SH-SY5Y (cell line): ENCODE measurements around the gene CLIC3.

ENCODE experiments used
- GATA2 ChIP-seq: IDR thresholded peaks from 2 replicates; pipeline ENCODE4 v1.6.1; 2011; ENCODE audit warnings: mild to moderate bottlenecking, low read depth, low read length
- GATA3 ChIP-seq: IDR thresholded peaks from 2 replicates; pipeline ENCODE4 v1.6.1; 2011; ENCODE audit warnings: low read depth, mild to moderate bottlenecking, low read length, moderate library complexity

The CLIC3 gene

DNA sequence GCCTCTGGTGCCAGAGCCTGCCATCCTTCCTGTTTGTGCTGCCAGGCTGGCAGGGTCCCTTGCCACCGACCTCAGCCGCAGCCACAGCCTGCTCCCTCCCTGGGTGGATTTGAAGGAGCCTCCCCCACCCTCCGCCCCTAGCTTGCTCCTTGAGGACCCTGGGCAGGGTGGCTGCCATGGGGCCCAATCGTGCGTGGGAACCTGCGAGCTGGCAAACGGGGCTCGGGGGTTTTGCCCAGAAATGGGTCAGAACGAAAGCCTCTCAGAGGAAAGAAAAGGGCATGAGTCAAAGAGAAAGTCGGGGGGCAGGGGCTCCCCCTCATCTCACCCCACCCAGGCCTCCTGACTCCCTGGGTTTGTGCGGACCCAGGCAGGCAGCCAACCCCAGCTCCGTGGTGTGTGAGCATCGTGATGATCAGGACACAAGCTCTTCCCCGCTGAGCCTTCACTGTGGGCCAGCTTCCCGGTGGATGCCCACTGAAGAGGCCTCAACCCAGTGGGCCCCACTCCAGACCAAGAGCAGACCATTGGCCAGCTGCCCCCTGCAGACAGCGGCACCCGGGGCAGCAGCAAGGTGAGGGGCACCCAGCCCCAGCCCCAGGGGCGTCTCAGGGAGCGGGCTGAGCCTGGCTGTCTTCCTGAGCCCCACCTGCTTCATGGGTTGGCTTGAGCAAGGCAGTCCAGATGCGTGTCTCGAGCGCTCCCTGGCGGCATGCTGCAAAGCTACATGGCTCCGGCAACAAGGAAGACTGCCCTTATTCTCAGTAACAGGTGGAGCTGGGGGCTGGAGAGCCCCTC, 38.5 kb upstream of the CLIC3 start:
- TF ChIP-seq GATA2 = no peak
- no peak for TF ChIP-seq GATA3

DNA sequence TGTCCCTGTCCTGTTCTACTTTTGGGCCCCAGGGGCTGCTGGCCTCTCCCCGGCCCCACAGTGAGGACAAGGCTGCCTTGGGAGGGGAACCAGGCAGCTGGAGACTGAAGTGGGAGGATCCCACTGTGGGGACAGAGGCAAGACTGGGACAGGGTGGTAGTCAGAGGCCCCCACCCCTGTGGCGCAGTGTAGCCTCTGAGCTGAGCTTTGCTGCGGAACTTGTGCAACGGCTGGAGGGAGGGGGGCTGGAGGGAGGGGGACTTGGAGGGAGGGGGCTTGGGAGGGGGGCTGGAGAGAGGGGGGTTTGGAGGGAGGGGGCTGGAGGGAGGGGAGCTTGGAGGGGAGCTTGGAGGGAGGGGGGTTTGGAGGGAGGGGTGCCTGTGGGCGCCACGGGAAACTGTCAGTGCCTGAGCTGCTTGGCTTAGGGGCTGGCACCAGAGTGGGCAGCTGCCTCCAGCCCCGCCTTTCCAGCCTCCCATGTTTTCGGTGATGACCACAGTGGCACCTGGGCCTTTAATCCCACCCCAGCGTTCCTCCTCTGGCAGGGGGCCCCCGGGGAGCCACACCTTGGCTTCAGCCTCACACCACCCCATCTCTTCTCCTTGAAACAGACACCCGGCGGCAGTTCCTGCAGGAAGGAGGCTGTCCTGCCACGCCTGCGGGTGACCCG, 37.8 kb upstream of the CLIC3 start:
- TF ChIP-seq GATA3 (no peak), GATA2 (no peak)

GRCh38 chr9:137032858-137033257, 36.5 kb upstream of the CLIC3 start:
- TF ChIP-seq GATA2 = no peak
- no peak for TF ChIP-seq GATA3

GRCh38 chr9:137031904-137032640, 35.7 kb upstream of the CLIC3 start, which contains the start of gene FUT7:
TSS of gene FUT7 (minus strand) at chr9:137032088. CDS start at chr9:137031991, 97 bp downstream.
- TF ChIP-seq GATA2 (no peak), GATA3 (no peak)

GRCh38 chr9:137030538-137031527, 34.5 kb upstream of the CLIC3 start:
- TF ChIP-seq GATA2 (no peak), GATA3 (no peak)

DNA sequence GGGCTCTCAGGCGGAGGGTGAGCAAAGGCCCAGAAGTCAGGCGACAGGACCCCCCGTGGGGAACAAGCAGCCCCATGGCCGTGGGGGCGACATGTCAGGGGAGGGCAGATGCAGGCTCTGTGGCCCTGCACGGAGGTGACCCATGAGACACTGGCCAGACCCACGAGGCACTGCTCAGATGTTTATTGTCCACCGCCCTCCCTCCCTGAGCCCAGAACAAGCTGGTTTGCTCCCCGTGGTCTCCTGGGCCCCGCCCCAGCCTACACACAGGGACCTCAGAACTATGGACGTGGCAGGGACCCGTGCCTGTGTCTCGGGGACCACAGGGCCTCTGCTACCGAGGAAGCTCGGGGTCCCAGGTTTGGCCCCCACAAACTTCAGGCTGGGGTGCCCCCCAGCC, 33.6 kb upstream of the CLIC3 start:
- TF ChIP-seq GATA3 (no peak), GATA2 (no peak)

- TF ChIP-seq GATA2 (no peak), GATA3 (no peak)
Observed at GRCh38 chr9:137029058-137029936, 32.9 kb upstream of the CLIC3 start.

DNA sequence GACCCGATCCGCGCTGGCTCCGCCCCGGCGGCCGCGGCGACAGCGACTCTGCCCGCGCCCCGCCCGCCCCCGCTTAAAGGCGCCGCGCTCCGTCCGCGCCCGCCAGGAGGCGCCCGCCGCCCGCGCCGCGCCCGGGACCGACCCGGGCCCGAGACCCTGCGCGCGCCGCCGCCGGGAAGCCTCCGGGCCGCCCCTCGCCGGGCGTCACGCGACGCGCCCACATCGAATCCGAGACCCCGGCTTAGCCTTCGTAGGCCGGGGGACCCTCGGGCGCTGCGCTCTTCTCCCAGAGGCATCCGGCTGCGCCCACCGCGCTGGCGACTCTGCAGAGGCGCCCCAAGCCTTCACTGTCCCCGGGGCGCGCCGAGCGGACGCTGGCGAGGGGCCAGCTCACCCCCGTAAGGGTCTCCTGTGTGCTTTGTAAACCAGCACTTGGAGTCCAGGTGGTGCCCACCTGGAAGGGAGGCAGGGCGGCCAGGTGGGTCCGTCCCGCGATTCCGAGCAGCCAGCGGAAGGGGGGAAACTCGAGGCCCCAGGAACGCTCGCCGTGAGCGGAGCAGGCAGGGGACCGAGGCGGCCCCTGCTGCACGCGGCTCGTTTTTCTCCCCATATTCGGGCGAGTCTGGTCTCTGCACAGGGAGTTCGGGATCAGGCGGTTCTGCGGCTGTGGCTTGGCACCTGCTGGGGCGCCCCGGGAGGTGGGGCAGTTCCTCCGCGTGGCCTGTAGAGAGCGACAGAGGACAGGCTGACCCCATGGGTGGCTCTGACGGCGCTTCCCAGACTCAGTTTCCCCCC, 32.1 kb upstream of the CLIC3 start:
- TF ChIP-seq GATA3 (no peak), GATA2 (no peak)

- TF ChIP-seq GATA3 = no peak
- no peak for TF ChIP-seq GATA2
Observed at GRCh38 chr9:137027369-137028262, 31.2 kb upstream of the CLIC3 start, which contains the start of gene ABCA2. TSS of gene ABCA2 (minus strand) at chr9:137028237. CDS start at chr9:137028140, 97 bp downstream.

DNA sequence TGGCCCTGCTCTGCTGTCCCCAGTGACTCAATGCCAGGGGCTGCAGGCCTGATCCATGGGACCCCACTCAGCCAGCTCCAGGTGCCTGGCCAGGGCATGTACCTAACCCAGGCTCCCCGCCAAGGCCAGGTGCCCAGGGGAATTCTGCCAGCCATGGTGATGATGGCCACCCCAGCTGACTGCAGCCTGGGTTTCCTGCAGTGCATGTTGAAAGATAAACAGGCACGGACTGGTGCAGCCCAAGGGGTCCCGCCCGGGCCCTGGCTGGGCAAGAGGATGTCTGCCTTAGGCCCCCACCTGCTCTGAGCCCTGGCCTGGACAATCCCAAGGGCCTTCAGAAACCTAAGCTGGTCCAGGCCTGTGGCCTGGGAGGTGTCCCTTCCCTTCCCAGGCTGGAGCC, 30.5 kb upstream of the CLIC3 start:
- no peak for TF ChIP-seq GATA3
- no peak for TF ChIP-seq GATA2

DNA sequence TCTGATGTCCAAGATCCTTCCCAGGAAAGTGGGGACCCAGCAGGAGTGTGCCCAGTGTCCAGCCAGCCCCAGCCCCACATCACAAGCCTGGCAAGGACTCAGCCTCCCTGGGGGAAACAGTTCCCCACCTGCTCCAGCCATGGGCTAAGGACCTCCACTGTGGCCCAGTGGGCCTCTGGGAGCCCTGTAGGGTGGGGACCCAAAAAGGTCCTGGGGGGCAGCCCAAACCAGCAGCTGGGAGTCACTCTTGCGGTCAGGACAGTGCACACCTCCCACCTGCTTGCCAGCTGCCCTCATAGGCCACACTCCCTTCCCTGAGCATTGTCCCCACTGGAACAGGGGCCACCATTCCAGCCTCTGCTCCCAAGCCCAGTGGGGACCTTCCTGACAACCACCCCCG, 30.0 kb upstream of the CLIC3 start:
- no peak for TF ChIP-seq GATA2
- TF ChIP-seq GATA3 = no peak
